Measurements from ENCODE around the gene CCDC28B. TPM values are rescaled to one million over a fixed set of nuclear protein-coding genes. Genes with fewer than 3 reads are reported as not detected.

Gene CCDC28B
- total RNA-seq, 3 donors from 2014 or later = 1.5 to 4.2 (median 3.2) TPM

- H3K4me1 ChIP-seq (ENCODE audit: low read depth) = no peaks in the 10 kb centered on the region
- no peak for TF ChIP-seq CTCF (IDR thresholded peaks at IDR 0.05)
- no peaks in the 10 kb centered on the region for H3K9me3 ChIP-seq
- peaks cover 11% of the 10 kb centered on the region for H3K36me3 ChIP-seq (ENCODE audit: low read depth)
- intact Hi-C loops (cut with DNase I, micrococcal nuclease) = no loop called here
- DNase-seq (no peak), ATAC-seq (no peak)
- no peak overlapping the region for H3K4me3 ChIP-seq
Measured at GRCh38 chr1:32231843-32232432, 31.5 kb downstream of the CCDC28B start.

- intact Hi-C loops (cut with DNase I, micrococcal nuclease) = no loop called here
- DNase-seq (no peak), ATAC-seq (no peak)
- Histone ChIP-seq H3K36me3 (ENCODE audit: low read depth) (peaks cover 10% of the 10 kb centered on the region), H3K4me3 (no peak overlapping the region), H3K9me3 (no peaks in the 10 kb centered on the region), H3K4me1 (ENCODE audit: low read depth) (no peaks in the 10 kb centered on the region)
- TF ChIP-seq CTCF (IDR thresholded peaks at IDR 0.05) = no peak
Measured at GRCh38 chr1:32232558-32233304, 32.3 kb downstream of the CCDC28B start.

- Histone ChIP-seq H3K4me1 (ENCODE audit: low read depth) (no peaks in the 10 kb centered on the region), H3K4me3 (no peak overlapping the region), H3K9me3 (no peaks in the 10 kb centered on the region), H3K36me3 (ENCODE audit: low read depth) (peaks cover 9% of the 10 kb centered on the region)
- no peak for DNase-seq
- no peak for TF ChIP-seq CTCF (IDR thresholded peaks at IDR 0.05)
- no peak for ATAC-seq
- intact Hi-C loops (cut with DNase I, micrococcal nuclease) = no loop called here
Measured at GRCh38 chr1:32234792-32235191, 34.4 kb downstream of the CCDC28B start.

- H3K4me3 ChIP-seq = no peak overlapping the region
- ATAC-seq (peak; percentile 15), DNase-seq (no peak)
- TF ChIP-seq CTCF (IDR thresholded peaks at IDR 0.05) = no peak
- no peaks in the 10 kb centered on the region for H3K9me3 ChIP-seq
- H3K36me3 ChIP-seq (ENCODE audit: low read depth) = no peaks in the 10 kb centered on the region
- peaks cover 8% of the 10 kb centered on the region for H3K4me1 ChIP-seq (ENCODE audit: low read depth)
- intact Hi-C loops (cut with DNase I, micrococcal nuclease) = no loop called here
Measured at GRCh38 chr1:32239337-32239736, 38.9 kb downstream of the CCDC28B start.

- DNase-seq (peak in 2 of 3 donors; percentile 50 to 65), ATAC-seq (peak; percentile 2)
- intact Hi-C loops (cut with DNase I, micrococcal nuclease) = no loop called here
- H3K4me3 ChIP-seq = no peak overlapping the region
- no peak for TF ChIP-seq CTCF (IDR thresholded peaks at IDR 0.05)
- no peaks in the 10 kb centered on the region for H3K9me3 ChIP-seq
- H3K4me1 ChIP-seq (ENCODE audit: low read depth) = peaks cover 8% of the 10 kb centered on the region
- H3K36me3 ChIP-seq (ENCODE audit: low read depth) = no peaks in the 10 kb centered on the region
Measured at GRCh38 chr1:32239790-32240139, 39.4 kb downstream of the CCDC28B start.
